Superior temporal gyrus (tissue), 1 donor: Measurements from ENCODE around the gene NARS2.

ENCODE experiments used
- DNase-seq: peaks from one replicate; pipeline ENCODE4 v3.0.0-alpha.2; 2016; ENCODE audit errors: extremely low spot score

Gene NARS2

GRCh38 chr11:78432058-78432515 is 142.6 kb downstream of the NARS2 start:
- no peak for DNase-seq

GRCh38 chr11:78429660-78430059 is 145.0 kb downstream of the NARS2 start:
- DNase-seq: no peak

GRCh38 chr11:78429209-78429608 is 145.5 kb downstream of the NARS2 start:
- no peak for DNase-seq

GRCh38 chr11:78428773-78429172 is 145.9 kb downstream of the NARS2 start:
- no peak for DNase-seq

- no peak for DNase-seq
Measured at GRCh38 chr11:78428266-78428636, 146.4 kb downstream of the NARS2 start.

- no peak for DNase-seq
Measured at GRCh38 chr11:78427615-78428265, 146.9 kb downstream of the NARS2 start.

- DNase-seq: no peak
Measured at GRCh38 chr11:78426845-78427244, 147.8 kb downstream of the NARS2 start.

GRCh38 chr11:78425399-78426070 is 149.1 kb downstream of the NARS2 start:
- DNase-seq: no peak

- no peak for DNase-seq
Measured at GRCh38 chr11:78424334-78425270, 150.1 kb downstream of the NARS2 start.

- DNase-seq: no peak
Measured at GRCh38 chr11:78423241-78423640, 151.4 kb downstream of the NARS2 start.

GRCh38 chr11:78420796-78421209 is 153.9 kb downstream of the NARS2 start:
- DNase-seq: no peak

GRCh38 chr11:78420255-78420764 is 154.4 kb downstream of the NARS2 start:
- peak; percentile 95 for DNase-seq

GRCh38 chr11:78419327-78419726 is 155.3 kb downstream of the NARS2 start:
- DNase-seq: no peak

GRCh38 chr11:78418584-78419211 is 156.0 kb downstream of the NARS2 start:
- peak; percentile 65 for DNase-seq

GRCh38 chr11:78417888-78418583 is 156.6 kb downstream of the NARS2 start:
- peak; percentile 77 for DNase-seq

- no peak for DNase-seq
Measured at GRCh38 chr11:78417175-78417887, 157.3 kb downstream of the NARS2 start, which contains the start of gene GAB2. TSS of gene GAB2 (minus strand) at chr11:78417820. CDS start at chr11:78417720, 100 bp downstream.

GRCh38 chr11:78416285-78417174 is 158.1 kb downstream of the NARS2 start:
- DNase-seq: peak; percentile 84

- DNase-seq: no peak
Measured at GRCh38 chr11:78415338-78415737, 159.3 kb downstream of the NARS2 start.
